WI38 (cell line): ENCODE results near the gene HEBP1.

Experiments used
- H3K4me3 ChIP-seq: 2 replicates; pipeline ENCODE4 v1.5.1; 2011; ENCODE audit warnings: low read depth, mild to moderate bottlenecking, control low read depth, low read length
- CTCF ChIP-seq: IDR thresholded peaks from 2 replicates; pipeline ENCODE4 v1.5.1; 2012; ENCODE audit warnings: low read depth, mild to moderate bottlenecking, control low read depth, low read length

HEBP1 gene

GRCh38 chr12:12979126-12979525, 20.9 kb downstream of the HEBP1 start:
- no peak for TF ChIP-seq CTCF
- H3K4me3 ChIP-seq: no peak overlapping the region

- TF ChIP-seq CTCF: no peak
- no peak overlapping the region for H3K4me3 ChIP-seq
Observed at GRCh38 chr12:12977231-12977630, 22.8 kb downstream of the HEBP1 start.

- no peak for TF ChIP-seq CTCF
- no peak overlapping the region for H3K4me3 ChIP-seq
Observed at GRCh38 chr12:12976366-12976765, 23.7 kb downstream of the HEBP1 start.

GRCh38 chr12:12975322-12976077, 24.6 kb downstream of the HEBP1 start:
- no peak overlapping the region for H3K4me3 ChIP-seq
- peak; percentile 33 for TF ChIP-seq CTCF

- TF ChIP-seq CTCF: no peak
- no peak overlapping the region for H3K4me3 ChIP-seq
Observed at GRCh38 chr12:12974211-12974610, 25.9 kb downstream of the HEBP1 start.

GRCh38 chr12:12973019-12973418, 27.0 kb downstream of the HEBP1 start:
- no peak for TF ChIP-seq CTCF
- no peak overlapping the region for H3K4me3 ChIP-seq

- no peak for TF ChIP-seq CTCF
- H3K4me3 ChIP-seq: no peak overlapping the region
Observed at GRCh38 chr12:12965836-12966235, 34.2 kb downstream of the HEBP1 start.
